ENCODE results near the gene MIEN1.

MIEN1 gene

DNA sequence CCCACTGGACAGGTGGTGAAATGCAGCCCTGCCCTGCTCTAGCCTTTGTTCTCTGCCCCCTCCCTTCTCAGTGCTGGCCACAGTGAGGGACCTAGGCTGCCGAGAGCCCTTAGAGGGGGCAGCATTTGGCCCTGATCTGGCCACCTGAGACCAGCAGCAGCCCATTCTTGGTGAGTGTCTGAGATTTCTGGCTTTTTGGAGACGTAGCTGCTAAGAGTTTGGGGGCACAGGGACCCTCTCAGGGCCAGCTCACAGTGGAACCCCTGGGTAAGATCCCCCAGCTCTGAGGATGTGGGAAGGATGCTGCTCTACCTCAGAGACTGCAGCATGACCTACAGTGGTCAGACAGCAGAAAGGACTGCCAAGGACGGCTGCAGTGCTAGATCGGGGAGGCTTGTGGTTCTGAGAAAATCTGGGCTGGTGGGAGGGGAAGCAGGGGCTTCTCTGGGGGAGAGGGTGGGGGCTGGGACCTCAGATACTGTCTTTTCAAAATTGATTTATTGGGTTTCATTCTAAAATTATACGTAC is 20.7 kb upstream of the MIEN1 start:
- TF ChIP-seq GATA2 (IDR thresholded peaks at IDR 0.05; ENCODE audit: low read depth, low read length) (no peak), GATA3 (IDR thresholded peaks at IDR 0.05; ENCODE audit: low read depth, low read length) (no peak)

- TF ChIP-seq GATA2 (IDR thresholded peaks at IDR 0.05; ENCODE audit: low read depth, low read length) (no peak), GATA3 (IDR thresholded peaks at IDR 0.05; ENCODE audit: low read depth, low read length) (no peak)
Measured at GRCh38 chr17:39750131-39751015, 20.0 kb upstream of the MIEN1 start.

GRCh38 chr17:39747745-39748144 is 17.4 kb upstream of the MIEN1 start:
- TF ChIP-seq GATA2 (IDR thresholded peaks at IDR 0.05; ENCODE audit: low read depth, low read length) (no peak), GATA3 (IDR thresholded peaks at IDR 0.05; ENCODE audit: low read depth, low read length) (no peak)

- TF ChIP-seq GATA2 (IDR thresholded peaks at IDR 0.05; ENCODE audit: low read depth, low read length), result no peak
- TF ChIP-seq GATA3 (IDR thresholded peaks at IDR 0.05; ENCODE audit: low read depth, low read length), result no peak
Measured at GRCh38 chr17:39746145-39746461, 15.8 kb upstream of the MIEN1 start.

DNA sequence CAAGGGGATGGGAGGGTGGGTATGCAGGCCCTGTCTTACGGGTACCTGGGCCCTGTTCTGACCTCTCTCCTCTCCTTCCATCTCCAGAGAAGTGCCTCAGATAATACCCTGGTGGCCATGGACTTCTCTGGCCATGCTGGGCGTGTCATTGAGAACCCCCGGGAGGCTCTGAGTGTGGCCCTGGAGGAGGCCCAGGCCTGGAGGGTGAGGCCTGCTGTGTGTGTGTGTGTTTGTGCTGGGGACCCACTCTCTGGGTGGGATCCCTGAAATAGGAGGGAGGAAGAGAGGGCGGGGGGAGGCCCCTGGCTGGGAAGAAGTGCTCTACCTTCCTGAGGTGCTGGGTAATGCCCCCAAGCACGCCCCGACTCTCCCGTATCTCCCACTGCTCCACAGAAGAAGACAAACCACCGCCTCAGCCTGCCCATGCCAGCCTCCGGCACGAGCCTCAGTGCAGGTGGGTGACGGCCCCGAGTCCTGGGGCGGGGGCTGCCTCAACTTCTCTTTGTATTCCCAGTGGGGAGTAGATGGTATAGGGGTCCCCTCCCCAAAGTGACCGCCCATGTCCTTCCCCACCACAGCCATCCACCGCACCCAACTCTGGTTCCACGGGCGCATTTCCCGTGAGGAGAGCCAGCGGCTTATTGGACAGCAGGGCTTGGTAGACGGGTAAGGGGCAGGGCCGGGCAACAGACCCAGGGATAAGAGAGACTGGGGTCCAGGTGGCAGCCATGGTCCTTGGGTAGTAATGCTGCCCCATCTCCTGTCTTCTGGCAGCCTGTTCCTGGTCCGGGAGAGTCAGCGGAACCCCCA is 15.2 kb upstream of the MIEN1 start:
- TF ChIP-seq GATA3 (IDR thresholded peaks at IDR 0.05; ENCODE audit: low read depth, low read length) (no peak), GATA2 (IDR thresholded peaks at IDR 0.05; ENCODE audit: low read depth, low read length) (no peak)

GRCh38 chr17:39744836-39745215 is 14.5 kb upstream of the MIEN1 start:
- TF ChIP-seq GATA3 (IDR thresholded peaks at IDR 0.05; ENCODE audit: low read depth, low read length) (no peak), GATA2 (IDR thresholded peaks at IDR 0.05; ENCODE audit: low read depth, low read length) (no peak)

DNA sequence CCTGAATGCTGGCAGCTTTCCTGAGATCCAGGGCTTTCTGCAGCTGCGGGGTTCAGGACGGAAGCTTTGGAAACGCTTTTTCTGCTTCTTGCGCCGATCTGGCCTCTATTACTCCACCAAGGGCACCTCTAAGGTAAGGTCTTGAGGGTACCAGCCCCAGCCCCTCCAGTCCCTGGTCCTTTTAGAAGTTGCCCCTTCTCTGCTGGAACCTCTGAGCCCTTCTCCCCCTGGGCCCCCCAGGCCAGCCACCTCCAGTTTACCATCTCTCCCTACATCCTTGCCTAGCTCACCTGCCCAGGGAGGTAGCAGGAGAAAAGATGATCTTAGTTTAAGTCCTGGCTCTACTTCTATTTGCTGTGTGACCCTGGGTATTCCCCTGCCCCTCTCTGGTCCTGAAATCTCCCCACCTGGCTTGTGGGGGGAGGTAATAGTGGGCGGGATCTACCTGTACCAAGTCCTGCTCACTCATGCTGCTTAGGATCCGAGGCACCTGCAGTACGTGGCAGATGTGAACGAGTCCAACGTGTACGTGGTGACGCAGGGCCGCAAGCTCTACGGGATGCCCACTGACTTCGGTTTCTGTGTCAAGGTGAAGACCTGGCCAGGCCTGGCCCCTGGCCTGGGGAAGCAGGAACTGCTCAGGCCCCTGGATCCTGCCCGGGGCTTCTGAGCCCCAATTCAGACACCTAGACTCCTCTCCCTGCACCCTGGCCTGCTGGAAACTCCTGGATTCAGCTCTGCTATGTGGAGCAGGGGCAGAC is 13.9 kb upstream of the MIEN1 start:
- TF ChIP-seq GATA3 (IDR thresholded peaks at IDR 0.05; ENCODE audit: low read depth, low read length), result no peak
- TF ChIP-seq GATA2 (IDR thresholded peaks at IDR 0.05; ENCODE audit: low read depth, low read length), result no peak

DNA sequence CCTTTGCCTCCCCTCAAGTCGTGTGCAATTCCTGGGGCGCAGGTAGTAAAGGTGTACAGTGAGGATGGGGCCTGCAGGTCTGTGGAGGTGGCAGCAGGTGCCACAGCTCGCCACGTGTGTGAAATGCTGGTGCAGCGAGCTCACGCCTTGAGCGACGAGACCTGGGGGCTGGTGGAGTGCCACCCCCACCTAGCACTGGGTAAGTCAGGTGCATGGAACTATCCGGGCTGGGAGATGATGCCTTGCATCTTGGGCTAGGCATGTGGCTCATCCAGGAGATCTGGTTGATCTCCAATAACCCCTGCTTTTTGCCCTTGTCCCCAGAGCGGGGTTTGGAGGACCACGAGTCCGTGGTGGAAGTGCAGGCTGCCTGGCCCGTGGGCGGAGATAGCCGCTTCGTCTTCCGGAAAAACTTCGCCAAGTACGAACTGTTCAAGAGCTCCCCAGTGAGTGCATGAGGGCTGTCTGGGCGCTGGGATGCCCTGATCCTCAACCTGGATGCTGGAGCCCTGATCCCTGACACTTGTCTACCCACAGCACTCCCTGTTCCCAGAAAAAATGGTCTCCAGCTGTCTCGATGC is 12.6 kb upstream of the MIEN1 start:
- TF ChIP-seq GATA3 (IDR thresholded peaks at IDR 0.05; ENCODE audit: low read depth, low read length), result no peak
- TF ChIP-seq GATA2 (IDR thresholded peaks at IDR 0.05; ENCODE audit: low read depth, low read length), result no peak

- TF ChIP-seq GATA2 (IDR thresholded peaks at IDR 0.05; ENCODE audit: low read depth, low read length), result no peak
- TF ChIP-seq GATA3 (IDR thresholded peaks at IDR 0.05; ENCODE audit: low read depth, low read length), result no peak
Measured at GRCh38 chr17:39742126-39742855, 12.0 kb upstream of the MIEN1 start.

GRCh38 chr17:39740357-39741111 is 10.2 kb upstream of the MIEN1 start:
- no peak for TF ChIP-seq GATA2 (IDR thresholded peaks at IDR 0.05; ENCODE audit: low read depth, low read length)
- TF ChIP-seq GATA3 (IDR thresholded peaks at IDR 0.05; ENCODE audit: low read depth, low read length), result no peak

DNA sequence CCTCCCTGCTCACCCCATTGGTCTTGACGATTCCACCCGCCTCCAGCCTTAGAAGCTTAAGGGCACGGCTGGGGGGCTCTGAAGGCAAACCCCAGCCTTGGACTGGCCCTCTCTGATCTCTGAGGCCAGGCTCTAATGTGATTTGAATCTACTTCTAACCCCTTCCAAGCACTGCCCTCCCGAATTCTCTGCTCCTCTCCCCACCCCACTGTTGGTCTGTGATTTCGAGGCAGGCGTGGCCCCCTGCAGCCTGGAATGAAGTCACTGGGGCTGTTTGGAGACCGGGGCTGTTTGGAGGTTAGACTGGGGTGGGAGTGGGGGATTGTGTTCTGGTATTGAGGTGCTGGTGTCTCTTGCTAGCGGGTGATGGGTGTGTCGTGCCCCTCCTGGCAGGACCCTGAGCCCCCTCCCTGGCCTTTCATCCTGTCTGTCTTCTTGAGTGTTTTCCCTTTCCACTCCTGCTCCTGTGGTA is 9.6 kb upstream of the MIEN1 start:
- no peak for TF ChIP-seq GATA2 (IDR thresholded peaks at IDR 0.05; ENCODE audit: low read depth, low read length)
